Bronchial epithelial cell (primary cell): Measurements from ENCODE around the gene IFNG-AS1. TPM values are rescaled to one million over a fixed set of nuclear protein-coding genes. Genes with fewer than 3 reads are reported as not detected.

Source experiments
- DNase-seq: peaks from one replicate; pipeline ENCODE4 v3.0.0-alpha.2; 2010; ENCODE audit warnings: low read depth
- FAIRE-seq: peaks from 2 replicates; lab custom pipeline; 2011; peaks lifted over from hg19 to GRCh38; lab: Jason Lieb, UNC
- H3K27me3 ChIP-seq: 2 replicates; pipeline ENCODE4 v1.5.1; 2011; ENCODE audit warnings: low read length; ENCODE audit not compliant: control insufficient read depth, insufficient read depth
- H3K36me3 ChIP-seq: 2 replicates; pipeline ENCODE4 v1.5.1; 2011; ENCODE audit warnings: low read length; ENCODE audit not compliant: control insufficient read depth, insufficient read depth
- H3K4me3 ChIP-seq: 2 replicates; pipeline ENCODE4 v1.5.1; 2011; ENCODE audit warnings: mild to moderate bottlenecking, low read depth, low read length, control low read depth
- total RNA-seq: library from RNA; depleted of rRNA; stranded (reverse); fragments of >200 nt; gene quantifications from 2 replicates; pipeline ENCODE4 v1.2.1, GENCODE V29; 2014
- TF ChIP-seq, protein P1 (sequence below): IDR thresholded peaks from 2 replicates; pipeline ENCODE4 v1.5.1; 2011; ENCODE audit warnings: mild to moderate bottlenecking, moderate library complexity, low read length, control low read depth, inconsistent platforms; ENCODE audit not compliant: insufficient read depth, severe bottlenecking

The IFNG-AS1 gene
- total RNA-seq, 1 donor from 2014 or later = not detected

DNA sequence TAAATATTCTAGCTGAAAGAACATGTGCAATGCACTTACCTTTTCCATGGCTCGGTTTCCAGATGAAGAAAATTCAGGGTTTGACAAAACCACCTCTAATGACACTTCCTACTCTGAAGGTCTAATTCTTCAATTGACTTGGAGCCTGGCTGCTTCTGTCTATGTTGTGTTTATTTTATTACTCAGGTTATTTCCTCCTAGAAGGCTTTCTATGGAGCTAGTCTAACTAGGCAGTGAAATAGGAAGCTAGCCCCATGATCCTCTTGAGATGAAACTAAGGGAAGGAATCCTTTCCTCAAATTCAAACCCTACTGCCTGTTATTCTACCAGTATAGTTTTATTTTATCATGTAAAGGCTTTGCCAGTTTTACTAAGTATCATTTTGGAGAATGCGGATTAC, 20.9 kb upstream of the IFNG-AS1 start:
- Histone ChIP-seq H3K36me3 (no peaks in the 10 kb centered on the region), H3K27me3 (peaks cover 1% of the 10 kb centered on the region), H3K4me3 (no peak overlapping the region)
- TF ChIP-seq, protein P1, sequence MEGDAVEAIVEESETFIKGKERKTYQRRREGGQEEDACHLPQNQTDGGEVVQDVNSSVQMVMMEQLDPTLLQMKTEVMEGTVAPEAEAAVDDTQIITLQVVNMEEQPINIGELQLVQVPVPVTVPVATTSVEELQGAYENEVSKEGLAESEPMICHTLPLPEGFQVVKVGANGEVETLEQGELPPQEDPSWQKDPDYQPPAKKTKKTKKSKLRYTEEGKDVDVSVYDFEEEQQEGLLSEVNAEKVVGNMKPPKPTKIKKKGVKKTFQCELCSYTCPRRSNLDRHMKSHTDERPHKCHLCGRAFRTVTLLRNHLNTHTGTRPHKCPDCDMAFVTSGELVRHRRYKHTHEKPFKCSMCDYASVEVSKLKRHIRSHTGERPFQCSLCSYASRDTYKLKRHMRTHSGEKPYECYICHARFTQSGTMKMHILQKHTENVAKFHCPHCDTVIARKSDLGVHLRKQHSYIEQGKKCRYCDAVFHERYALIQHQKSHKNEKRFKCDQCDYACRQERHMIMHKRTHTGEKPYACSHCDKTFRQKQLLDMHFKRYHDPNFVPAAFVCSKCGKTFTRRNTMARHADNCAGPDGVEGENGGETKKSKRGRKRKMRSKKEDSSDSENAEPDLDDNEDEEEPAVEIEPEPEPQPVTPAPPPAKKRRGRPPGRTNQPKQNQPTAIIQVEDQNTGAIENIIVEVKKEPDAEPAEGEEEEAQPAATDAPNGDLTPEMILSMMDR = no peak
- FAIRE-seq (no peak), DNase-seq (peak; percentile 20)

DNA sequence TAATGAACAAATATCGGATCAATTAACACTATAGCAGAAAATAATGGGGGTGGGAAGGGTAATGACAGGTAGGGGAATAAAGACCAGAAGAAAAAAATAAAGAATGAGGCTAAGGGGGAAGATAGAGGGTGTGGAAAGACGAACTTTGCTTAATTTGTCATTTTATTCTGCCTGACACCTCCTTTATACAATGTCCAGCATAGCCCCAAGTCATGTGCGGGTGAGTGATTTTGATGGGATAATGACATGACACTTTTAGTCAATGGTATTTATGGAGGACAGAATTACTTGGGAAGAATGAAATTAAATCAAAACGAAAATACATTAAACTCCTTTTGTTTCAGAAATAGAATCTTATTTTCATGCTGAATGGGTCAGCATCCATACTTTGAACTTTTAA, 20.5 kb upstream of the IFNG-AS1 start:
- H3K4me3 ChIP-seq = no peak overlapping the region
- H3K27me3 ChIP-seq = peaks cover 1% of the 10 kb centered on the region
- no peaks in the 10 kb centered on the region for H3K36me3 ChIP-seq
- TF ChIP-seq, protein P1 = no peak
- DNase-seq (no peak), FAIRE-seq (no peak)

DNA sequence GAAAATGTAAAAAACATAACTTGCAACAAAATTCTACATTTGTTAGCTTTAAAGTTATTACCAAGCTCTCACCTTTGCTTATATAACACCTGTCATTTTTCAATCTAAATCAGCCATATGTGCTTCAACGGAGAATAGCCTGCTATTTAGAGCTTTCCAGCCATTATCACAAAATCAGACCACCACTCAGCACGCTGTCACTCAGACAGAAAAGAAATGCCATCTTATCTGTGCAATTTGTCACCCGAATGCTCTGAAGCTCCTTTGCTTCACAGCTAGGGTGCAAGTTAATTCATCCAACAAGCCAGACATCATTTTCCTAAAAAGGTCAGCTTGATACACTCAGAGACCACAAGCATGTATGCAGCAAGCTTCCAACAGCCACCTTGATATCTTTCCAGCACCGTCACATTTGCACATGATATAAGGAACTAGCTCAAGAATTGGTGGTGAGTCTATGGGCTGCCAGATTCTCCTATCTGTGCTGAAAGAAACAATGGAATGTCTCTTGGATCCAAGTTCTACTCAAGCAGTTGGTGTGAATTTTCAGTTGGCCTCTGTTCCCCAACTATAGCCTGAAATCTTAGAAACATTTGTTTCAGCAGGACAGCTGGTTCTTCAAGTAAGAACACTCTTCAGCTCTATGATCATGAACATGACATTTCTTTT, 20.0 kb upstream of the IFNG-AS1 start:
- Histone ChIP-seq H3K27me3 (peaks cover 1% of the 10 kb centered on the region), H3K36me3 (no peaks in the 10 kb centered on the region), H3K4me3 (no peak overlapping the region)
- TF ChIP-seq, protein P1 = no peak
- no peak for DNase-seq
- no peak for FAIRE-seq

DNA sequence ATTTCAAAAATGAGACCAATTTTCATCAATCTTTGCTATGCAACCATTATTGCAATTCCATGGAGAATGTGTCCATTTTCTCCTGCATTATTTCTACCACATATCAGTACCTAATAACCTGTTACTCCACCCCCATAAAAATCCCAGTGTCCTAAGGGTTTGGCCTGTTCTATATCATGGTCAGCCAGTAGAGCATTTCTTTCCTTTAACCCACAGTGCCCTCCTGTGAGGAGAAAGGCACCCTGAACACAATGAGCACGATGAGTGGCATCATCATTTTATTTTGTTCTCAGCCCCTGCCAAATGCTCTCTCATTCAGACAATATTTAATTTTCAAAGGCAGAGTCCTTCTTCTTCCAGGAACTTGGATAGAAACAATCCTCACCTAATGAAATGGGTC, 11.6 kb upstream of the IFNG-AS1 start:
- TF ChIP-seq, protein P1 = no peak
- no peaks in the 10 kb centered on the region for H3K36me3 ChIP-seq
- no peak overlapping the region for H3K4me3 ChIP-seq
- H3K27me3 ChIP-seq = peaks cover 5% of the 10 kb centered on the region
- DNase-seq = no peak
- no peak for FAIRE-seq

DNA sequence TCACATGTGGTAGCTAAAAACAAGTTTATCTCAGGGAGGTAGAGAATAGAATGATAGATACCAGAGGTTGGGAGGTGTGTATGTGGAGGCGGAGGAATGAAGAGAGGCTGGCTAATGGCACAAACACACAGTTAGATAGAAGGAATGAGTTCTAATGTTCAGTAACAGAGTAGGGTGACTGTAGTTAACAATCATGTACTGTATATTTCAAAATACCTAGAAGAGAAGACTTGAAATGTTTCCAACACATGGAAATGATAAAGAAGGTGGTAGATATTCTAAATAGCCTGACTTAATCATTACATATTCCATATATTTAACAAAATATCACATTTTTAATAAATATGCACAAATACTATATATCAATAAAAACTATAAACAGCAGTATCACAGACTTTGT, 8.9 kb upstream of the IFNG-AS1 start:
- Histone ChIP-seq H3K4me3 (no peak overlapping the region), H3K36me3 (no peaks in the 10 kb centered on the region), H3K27me3 (peaks cover 5% of the 10 kb centered on the region)
- DNase-seq (no peak), FAIRE-seq (no peak)
- TF ChIP-seq, protein P1 = no peak
